H1 (cell line): ENCODE data around the gene KCNH8. TPM values are rescaled to one million over a fixed set of nuclear protein-coding genes. Genes with fewer than 3 reads are reported as not detected.

Experiments
- CTCF ChIA-PET: fragments of 300-600 bp; sonication (Branson Sonifier 250); formaldehyde crosslinking; loops from one replicate; lab custom pipeline; 2021; ENCODE audit not compliant: partially characterized antibody; lab: Charles Lee
- POLR2A ChIA-PET: fragments of 300-600 bp; sonication (Branson Sonifier 250); formaldehyde crosslinking; loops from one replicate; lab custom pipeline; 2021; ENCODE audit warnings: inconsistent platforms; ENCODE audit not compliant: partially characterized antibody; lab: Charles Lee
- DNase-seq, 2 experiments: peaks; one replicate each; pipeline versions ENCODE4 v3.0.0 to v3.0.0-alpha.2; 2010 to 2022; ENCODE audit warnings: low spot score in 2 of 2, low read depth in 1 of 2, mixed read lengths in 1 of 2
- FAIRE-seq: peaks from 2 replicates; lab custom pipeline; 2011; peaks lifted over from hg19 to GRCh38; lab: Jason Lieb, UNC
- H2AFZ ChIP-seq: 2 replicates; pipeline ENCODE4 v1.8.1; 2012; ENCODE audit warnings: low read length, inconsistent platforms
- H2AK5ac ChIP-seq: 2 replicates; pipeline ENCODE4 v1.6.1; 2013; ENCODE audit warnings: low read depth, low read length
- H2BK120ac ChIP-seq: replicated peaks from 2 replicates; pipeline ENCODE3; 2013; ENCODE audit warnings: low read depth, low read length, inconsistent platforms
- H2BK12ac ChIP-seq: 2 replicates; pipeline ENCODE4 v1.6.1; 2013; ENCODE audit warnings: low read depth, low read length
- H2BK15ac ChIP-seq: 2 replicates; pipeline ENCODE4 v1.6.1; 2013; ENCODE audit warnings: low read length
- H2BK20ac ChIP-seq: 2 replicates; pipeline ENCODE4 v1.6.1; 2013; ENCODE audit warnings: low read length
- H2BK5ac ChIP-seq: 2 replicates; pipeline ENCODE4 v1.6.1; 2013; ENCODE audit warnings: low read depth, low read length
- H3K14ac ChIP-seq: 2 replicates; pipeline ENCODE4 v1.6.1; 2013; ENCODE audit warnings: inconsistent platforms; ENCODE audit not compliant: insufficient read length
- H3K18ac ChIP-seq: 2 replicates; pipeline ENCODE4 v1.6.1; 2013; ENCODE audit warnings: low read length; ENCODE audit errors: extremely low read depth
- H3K23ac ChIP-seq: 2 replicates; pipeline ENCODE4 v1.6.1; 2013; ENCODE audit warnings: inconsistent platforms; ENCODE audit not compliant: insufficient read length
- H3K23me2 ChIP-seq: 2 replicates; pipeline ENCODE4 v1.6.1; 2013; ENCODE audit warnings: low read depth, low read length
- H3K27ac ChIP-seq: 2 replicates; pipeline ENCODE4 v1.6.1; 2011; ENCODE audit warnings: low read depth, low read length, inconsistent platforms
- H3K27me3 ChIP-seq, 4 experiments: replicated peaks in 1 of 4; 1 replicate in 1 of 4; 2 replicates in 3 of 4; pipeline versions ENCODE4 v1.6.1 to v1.8.1; 2011 to 2013; ENCODE audit warnings: low read length in 3 of 4, mild to moderate bottlenecking in 3 of 4, inconsistent platforms in 2 of 4, mixed read lengths in 2 of 4, moderate library complexity in 1 of 4; ENCODE audit not compliant: control insufficient read depth in 3 of 4, insufficient read depth in 3 of 4; ENCODE audit errors: extremely low read depth in 1 of 4
- H3K36me3 ChIP-seq, 4 experiments: 2 replicates each; pipeline versions ENCODE4 v1.6.1 to v1.8.1; 2011 to 2013; ENCODE audit warnings: mild to moderate bottlenecking in 4 of 4, low read length in 3 of 4, moderate library complexity in 2 of 4, control low read depth in 1 of 4, inconsistent platforms in 1 of 4; ENCODE audit not compliant: insufficient read depth in 4 of 4, control insufficient read depth in 2 of 4
- H3K4ac ChIP-seq: replicated peaks from 2 replicates; pipeline ENCODE3; 2013; ENCODE audit warnings: low read length, low read depth, mixed read lengths, inconsistent platforms; ENCODE audit not compliant: insufficient read length
- H3K4me1 ChIP-seq, 4 experiments: replicated peaks in 1 of 4; 1 replicate in 1 of 4; 2 replicates in 3 of 4; pipeline versions ENCODE4 v1.6.1 to v1.8.1; 2011 to 2013; ENCODE audit warnings: low read length in 3 of 4, inconsistent platforms in 2 of 4, mixed read lengths in 1 of 4; ENCODE audit not compliant: insufficient read depth in 4 of 4, control insufficient read depth in 3 of 4
- H3K4me2 ChIP-seq, 2 experiments: 2 replicates each; pipeline versions ENCODE4 v1.6.1 to v1.8.1; 2011 to 2013; ENCODE audit warnings: low read depth in 2 of 2, low read length in 2 of 2, control low read depth in 1 of 2, inconsistent platforms in 1 of 2, mild to moderate bottlenecking in 1 of 2; ENCODE audit not compliant: insufficient read depth in 1 of 2
- H3K4me3 ChIP-seq, 4 experiments: fragments of 200-600, 300-600 bp in 1 of 4; sonication (generic), shearing (Covaris generic), sonication (Bioruptor Twin) in 1 of 4; 2 replicates each; pipeline versions ENCODE4 v1.5.1 to v1.8.1; 2011 to 2016; ENCODE audit warnings: low read length in 4 of 4, low read depth in 3 of 4, control low read depth in 2 of 4, inconsistent platforms in 2 of 4, mild to moderate bottlenecking in 2 of 4, mixed read lengths in 1 of 4, moderate library complexity in 1 of 4; ENCODE audit not compliant: insufficient read depth in 2 of 4; ENCODE audit errors: extremely low read depth in 1 of 4
- H3K56ac ChIP-seq: replicated peaks from 2 replicates; pipeline ENCODE3; 2013; ENCODE audit warnings: low read depth, mild to moderate bottlenecking, mixed read lengths, low read length, inconsistent platforms; ENCODE audit not compliant: insufficient read length
- H3K79me1 ChIP-seq: 2 replicates; pipeline ENCODE4 v1.6.1; 2013; ENCODE audit warnings: low read depth, low read length, control low read depth
- H3K79me2 ChIP-seq, 2 experiments: 2 replicates each; pipeline versions ENCODE4 v1.6.1 to v1.8.1; 2012 to 2013; ENCODE audit warnings: low read length in 2 of 2, mild to moderate bottlenecking in 2 of 2, inconsistent platforms in 1 of 2; ENCODE audit not compliant: insufficient read depth in 2 of 2, control insufficient read depth in 1 of 2
- H3K9ac ChIP-seq, 4 experiments: replicated peaks in 1 of 4; 1 replicate in 1 of 4; 2 replicates in 3 of 4; pipeline versions ENCODE4 v1.6.1 to v1.8.1; 2011 to 2013; ENCODE audit warnings: low read depth in 3 of 4, low read length in 3 of 4, control low read depth in 2 of 4, mild to moderate bottlenecking in 2 of 4, moderate library complexity in 2 of 4, inconsistent platforms in 1 of 4; ENCODE audit errors: extremely low read depth in 1 of 4
- H3K9me3 ChIP-seq, 2 experiments: 2 replicates each; pipeline versions ENCODE4 v1.6.1 to v1.8.1; 2012 to 2013; ENCODE audit warnings: mild to moderate bottlenecking in 2 of 2, moderate library complexity in 2 of 2, control low read depth in 1 of 2, inconsistent platforms in 1 of 2, low read depth in 1 of 2, low read length in 1 of 2, mixed read lengths in 1 of 2; ENCODE audit not compliant: insufficient read depth in 2 of 2
- H4K20me1 ChIP-seq, 2 experiments: replicated peaks in 1 of 2; 2 replicates each; pipeline versions ENCODE3 to v1.8.1; 2011 to 2013; ENCODE audit warnings: inconsistent platforms in 2 of 2, low read length in 2 of 2, mild to moderate bottlenecking in 1 of 2; ENCODE audit not compliant: insufficient read depth in 2 of 2, control insufficient read depth in 1 of 2
- H4K5ac ChIP-seq: 2 replicates; pipeline ENCODE4 v1.6.1; 2013; ENCODE audit warnings: low read length, low read depth, mixed read lengths, inconsistent platforms; ENCODE audit not compliant: insufficient read length
- H4K8ac ChIP-seq: 2 replicates; pipeline ENCODE4 v1.8.0; 2013; ENCODE audit warnings: mild to moderate bottlenecking, moderate library complexity, low read length, inconsistent platforms; ENCODE audit not compliant: insufficient read depth; ENCODE audit errors: extremely low read depth
- H4K91ac ChIP-seq: replicated peaks from 2 replicates; pipeline ENCODE3; 2013; ENCODE audit warnings: low read length, mixed read lengths, inconsistent platforms; ENCODE audit not compliant: insufficient read length
- CHD1 ChIP-seq: IDR thresholded peaks from 2 replicates; pipeline ENCODE4 v1.6.1; 2012; ENCODE audit warnings: low read depth, low read length, improper control_type of control experiment
- GTF2F1 ChIP-seq: IDR thresholded peaks from 2 replicates; pipeline ENCODE4 v1.6.1; 2012; ENCODE audit warnings: low read depth, low read length, improper control_type of control experiment, borderline replicate concordance
- HDAC2 ChIP-seq, 2 experiments: fragments of 300-600 bp in 1 of 2; sonication (generic) in 1 of 2; IDR thresholded peaks; 2 replicates each; pipeline ENCODE4 v1.6.1; 2011 to 2012; ENCODE audit warnings: low read depth in 2 of 2, low read length in 2 of 2, mild to moderate bottlenecking in 2 of 2, moderate library complexity in 2 of 2, borderline replicate concordance in 1 of 2, inconsistent platforms in 1 of 2
- SIN3A ChIP-seq, 2 experiments: IDR thresholded peaks in 1 of 2; conservative IDR thresholded peaks in 1 of 2; 2 replicates each; pipeline ENCODE4 v1.6.1; 2011 to 2012; ENCODE audit warnings: low read length in 2 of 2, improper control_type of control experiment in 1 of 2, low read depth in 1 of 2, mild to moderate bottlenecking in 1 of 2
- WGBS, 2 experiments: shearing (Covaris generic) in 1 of 2; methylation state at CpG; one replicate each; pipeline versions ENCODE4 v1.1.6 to v1.1.7; 2013 to 2015; ENCODE audit warnings: low lambda C conversion rate in 2 of 2, mixed read lengths in 2 of 2, inconsistent platforms in 1 of 2, low coverage in 1 of 2, missing lambda C conversion rate in 1 of 2; ENCODE audit not compliant: insufficient replicate concordance in 2 of 2, insufficient coverage in 1 of 2, insufficient read length in 1 of 2; ENCODE audit errors: extremely low coverage in 1 of 2, missing lambda C conversion rate in 1 of 2; 5-methylcytosine and 5-hydroxymethylcytosine counted together
- polyA plus RNA-seq, 7 experiments: library from polyadenylated mRNA; depleted of rRNA in 3 of 7; stranded (reverse) in 5 of 7; unstranded in 2 of 7; fragments of >200 nt in 5 of 7; fragments of 200-250 nt in 2 of 7; gene quantifications; 1 replicate in 5 of 7; 2 replicates in 1 of 7; 4 replicates in 1 of 7; pipeline versions ENCODE4 v1.2.1 to v1.2.3, GENCODE V29; 2011 to 2013; ENCODE audit warnings: missing spikeins in 2 of 7, mixed read lengths in 2 of 7
- total RNA-seq: library from RNA; stranded (reverse); fragmentation: NEBNext Ultra II Directional; extraction: Animal tissue kit (Norgen Biotek cat#: 25700); gene quantifications from 2 replicates; pipeline ENCODE4 v1.2.1, GENCODE V29; 2021

Gene KCNH8
- total and polyA plus RNA-seq, 2 of the 8 experiments (the other 6 are each of a cell fraction or from before 2014, with no cell fraction given): 2.2 to 2.4 TPM

- no peaks in the 10 kb centered on the region for H3K79me1 ChIP-seq
- no peak overlapping the region for H3K4ac ChIP-seq
- WGBS, 2 experiments: 96% methylated on average over 2 of the region's 2 CpGs; no CpG with 5 or more reads in 1 of the 2 experiments
- POLR2A ChIA-PET: no interaction called here
- no peak overlapping the region for H3K27ac ChIP-seq
- H3K56ac ChIP-seq: no peak overlapping the region
- DNase-seq: no peak
- H2BK120ac ChIP-seq: no peak overlapping the region
- no peak overlapping the region for H2BK20ac ChIP-seq
- H4K20me1 ChIP-seq: no peaks in the 10 kb centered on the region
- H3K18ac ChIP-seq: no peak overlapping the region
- H3K36me3 ChIP-seq: no peaks in the 10 kb centered on the region
- no peak overlapping the region for H2AK5ac ChIP-seq
- H3K79me2 ChIP-seq: no peaks in the 10 kb centered on the region
- no peak overlapping the region for H4K91ac ChIP-seq
- H3K4me2 ChIP-seq: no peak overlapping the region
- no peak overlapping the region for H2BK12ac ChIP-seq
- H3K23ac ChIP-seq: no peak overlapping the region
- CTCF ChIA-PET: interaction anchor here (1.3 kb wide), 1 partner anchor 10 kb away, joined by 3 read pairs; no protein-coding TSS in a partner anchor
- no peak overlapping the region for H3K4me3 ChIP-seq
- no peak overlapping the region for H3K14ac ChIP-seq
- peaks cover 0 to 5% (median 0%) of the 10 kb centered on the region in 4 experiments; a peak in 2 of 7 replicates for H3K4me1 ChIP-seq
- no peak overlapping the region for H3K9ac ChIP-seq
- H3K27me3 ChIP-seq: no peaks in the 10 kb centered on the region
- H2AFZ ChIP-seq: no peak overlapping the region
- TF ChIP-seq HDAC2 (IDR thresholded peaks at IDR 0.05; ENCODE audit: borderline replicate concordance in 1 of 2, low read depth in 2 of 2, low read length in 2 of 2) (no peak), SIN3A (conservative IDR thresholded peaks at IDR 0.05 in 1 of 2, IDR thresholded peaks at IDR 0.05 in 1 of 2; ENCODE audit: low read depth in 1 of 2, low read length in 2 of 2) (no peak), GTF2F1 (no peak), CHD1 (no peak)
- no peaks in the 10 kb centered on the region for H3K23me2 ChIP-seq
- no peak overlapping the region for H2BK15ac ChIP-seq
- no peak for FAIRE-seq
- H3K9me3 ChIP-seq: no peaks in the 10 kb centered on the region
- no peak overlapping the region for H4K8ac ChIP-seq
- H4K5ac ChIP-seq: no peak overlapping the region
- no peak overlapping the region for H2BK5ac ChIP-seq
Observed at GRCh38 chr3:19396726-19397125, 248.4 kb downstream of the KCNH8 start.
